ENCODE measurements around the gene DPP4.

DPP4 gene

DNA sequence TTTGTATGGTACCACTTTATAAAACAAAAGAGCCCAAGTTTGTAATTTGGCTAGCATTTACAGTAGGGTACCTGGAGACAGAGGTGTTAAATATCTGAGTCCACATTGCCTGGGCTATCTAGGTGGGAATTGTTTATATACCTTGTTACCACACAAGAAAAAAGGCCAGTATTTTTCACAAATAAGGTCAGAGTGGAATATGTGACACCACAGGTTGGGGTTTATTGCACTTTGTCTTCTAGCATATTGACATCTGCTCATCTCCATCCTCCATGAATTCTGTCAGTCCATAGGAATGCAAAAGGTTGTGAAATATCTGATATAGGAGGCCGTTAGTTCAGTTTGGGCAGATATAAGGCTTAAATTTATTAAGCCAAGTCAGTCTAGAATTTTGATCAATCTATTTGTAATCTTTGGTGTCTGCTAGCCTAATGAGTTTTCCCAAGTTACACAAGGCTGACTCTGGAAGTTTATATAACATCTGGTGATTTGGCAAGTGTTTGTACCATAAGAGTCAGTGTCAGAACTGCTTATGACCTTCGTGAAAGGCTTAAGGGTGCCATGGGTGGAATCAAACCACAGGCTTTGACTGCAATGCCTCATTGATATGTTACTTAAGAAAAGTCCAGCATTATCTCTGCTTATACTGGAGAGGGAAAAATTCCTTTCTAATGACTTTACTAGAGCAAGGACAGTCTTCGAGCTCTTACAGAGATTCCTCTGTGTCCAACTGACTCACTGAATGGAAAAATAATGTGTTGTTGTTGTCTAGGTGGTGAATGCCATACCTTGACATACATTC lies 11.3 kb upstream of the DPP4 start:
- no peak for DNase-seq

DNA sequence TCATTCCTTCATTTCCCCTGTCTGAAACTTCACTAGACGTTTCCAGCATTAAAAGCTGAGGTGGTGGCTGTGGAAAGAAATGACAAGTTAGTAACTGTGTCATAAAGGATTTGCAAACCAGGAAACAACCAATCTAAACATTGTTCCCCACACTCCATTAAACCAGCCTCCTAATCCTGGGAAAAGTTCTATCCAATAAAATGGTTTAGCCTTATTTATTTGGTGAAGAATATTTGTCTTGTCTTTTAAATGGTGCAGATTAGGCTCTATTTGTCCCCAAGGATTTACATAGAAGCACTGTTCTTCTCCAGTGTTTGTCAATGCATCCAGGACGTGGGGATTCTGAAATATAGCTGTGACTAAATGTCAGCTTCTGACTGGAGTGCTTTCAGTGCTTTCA lies 10.5 kb upstream of the DPP4 start:
- DNase-seq, result no peak

DNA sequence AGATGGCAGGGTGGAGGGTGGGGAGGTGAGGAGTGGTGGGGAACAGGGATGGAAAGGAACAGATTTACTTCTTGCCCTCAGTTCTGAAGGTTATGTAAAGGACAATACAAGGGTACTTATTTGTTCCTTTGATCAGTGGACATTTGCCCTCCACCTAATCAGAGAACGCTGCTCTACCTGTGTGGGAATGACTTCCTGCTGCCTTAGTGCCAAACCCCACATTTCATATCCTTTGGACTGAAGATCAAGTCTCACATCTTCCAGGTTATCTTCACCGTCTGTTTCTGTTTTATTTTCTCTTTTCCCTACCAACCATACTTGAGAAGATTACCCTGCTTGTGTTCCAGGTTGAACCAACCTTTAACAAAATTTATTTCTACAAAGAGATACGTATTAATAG lies 8.7 kb upstream of the DPP4 start:
- no peak for DNase-seq

DNA sequence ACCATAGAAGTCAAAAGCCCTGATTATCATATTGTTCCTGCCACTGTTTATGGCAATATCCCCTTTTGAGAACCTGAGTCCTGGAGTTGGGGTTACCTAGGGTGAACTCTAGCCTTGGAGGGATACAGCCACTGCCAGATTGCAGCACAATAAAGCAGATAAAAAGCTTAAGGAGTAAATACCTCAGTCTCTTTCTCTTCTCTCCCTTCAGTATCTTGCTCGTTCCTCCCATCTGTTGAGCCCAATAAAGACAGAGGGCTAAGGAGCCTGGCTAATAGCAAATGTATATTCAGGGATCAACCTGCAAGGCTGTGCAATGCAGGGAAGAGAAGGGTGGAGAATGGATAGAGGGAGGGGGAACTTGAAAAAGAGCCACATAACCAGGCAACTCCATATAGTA lies 8.0 kb upstream of the DPP4 start:
- DNase-seq, result no peak

DNA sequence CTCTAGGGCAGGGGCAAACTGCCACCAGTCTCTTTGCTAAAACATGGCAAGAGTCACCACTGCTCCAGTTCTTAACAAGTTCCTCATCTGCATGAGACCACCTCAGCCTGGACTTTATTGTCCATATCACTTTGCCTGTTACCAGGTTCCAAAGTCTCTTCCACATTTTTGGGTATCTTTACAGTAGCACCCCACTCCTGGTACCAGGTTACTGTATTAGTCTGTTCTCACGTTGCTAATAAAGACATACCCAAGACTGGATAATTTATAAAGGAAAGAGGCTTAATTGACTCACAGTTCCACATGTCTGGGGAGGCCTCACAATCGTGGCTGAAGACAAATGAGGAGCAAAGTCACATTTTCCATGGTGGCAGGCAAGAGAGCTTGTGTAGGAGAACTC lies 5.5 kb upstream of the DPP4 start:
- no peak for DNase-seq

DNA sequence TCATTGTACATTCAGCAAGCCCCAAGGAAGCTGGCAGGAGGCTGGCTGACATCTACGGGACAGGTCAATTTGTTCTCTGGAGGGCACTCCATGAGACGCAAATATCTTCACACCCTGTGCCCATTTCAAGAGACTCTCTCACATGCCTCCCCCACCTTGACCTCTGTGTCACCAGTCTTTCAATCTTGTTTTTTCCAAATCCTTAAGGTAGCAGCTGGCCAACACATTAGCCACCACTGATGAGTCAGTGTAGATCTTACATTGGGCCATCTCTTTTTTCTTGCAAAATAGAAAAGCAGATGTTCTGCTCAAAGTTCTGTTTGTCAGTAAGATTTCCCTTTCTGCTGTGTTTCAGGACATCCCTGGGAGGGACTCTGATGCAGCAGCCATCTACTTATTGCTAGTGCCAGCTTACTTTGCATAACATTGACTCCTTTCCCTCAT lies 1.7 kb upstream of the DPP4 start:
- DNase-seq, result no peak

DNA sequence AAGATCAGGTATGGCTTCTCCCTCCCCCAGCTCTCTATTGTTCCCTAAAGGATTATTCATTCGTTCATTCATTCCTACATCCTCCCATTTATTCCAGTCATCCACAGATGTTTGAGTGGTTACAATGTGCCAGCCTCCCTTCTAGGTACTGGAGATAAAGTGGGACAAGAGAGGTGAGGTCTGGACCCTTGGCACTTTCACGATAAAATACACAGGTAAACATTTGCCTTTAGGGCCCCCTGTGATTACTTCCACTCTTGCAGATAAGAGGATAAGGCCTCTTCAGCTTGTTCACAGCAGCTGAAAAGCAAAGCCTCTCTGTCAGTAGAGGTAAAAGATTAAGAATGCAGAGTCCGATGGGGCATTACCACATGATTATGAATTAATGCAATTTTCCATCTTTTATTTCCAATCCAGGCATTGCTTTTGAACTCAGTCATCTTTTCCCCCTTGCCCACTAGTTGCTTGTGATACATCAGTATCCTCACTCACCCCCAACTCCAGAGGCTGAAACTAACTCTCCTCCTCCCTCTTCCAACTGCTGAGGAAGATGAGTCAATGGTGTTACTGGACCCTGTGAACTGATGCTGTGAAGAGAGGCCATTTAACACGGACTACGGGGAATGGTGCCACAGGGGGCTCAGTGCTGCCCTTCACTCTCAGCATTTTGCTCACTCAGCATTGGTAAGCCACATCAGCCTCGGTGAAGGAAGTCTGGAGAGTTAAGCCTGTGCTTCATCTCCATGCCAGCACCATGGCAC lies 1.1 kb upstream of the DPP4 start:
- no peak for DNase-seq

DNA sequence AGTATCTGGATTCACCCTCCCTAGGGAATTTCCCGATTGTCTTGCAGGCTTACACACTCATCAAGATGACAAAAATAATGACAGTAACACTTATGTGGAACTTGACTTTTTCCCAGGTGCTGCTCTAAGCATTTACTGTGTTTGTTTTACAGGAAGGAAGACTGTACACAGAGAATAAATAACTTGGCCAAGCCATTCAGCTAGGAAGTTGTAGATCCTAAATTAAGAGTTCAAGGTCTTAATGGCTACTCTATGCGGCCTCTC lies 549 bp upstream of the DPP4 start:
- no peak for DNase-seq

DNA sequence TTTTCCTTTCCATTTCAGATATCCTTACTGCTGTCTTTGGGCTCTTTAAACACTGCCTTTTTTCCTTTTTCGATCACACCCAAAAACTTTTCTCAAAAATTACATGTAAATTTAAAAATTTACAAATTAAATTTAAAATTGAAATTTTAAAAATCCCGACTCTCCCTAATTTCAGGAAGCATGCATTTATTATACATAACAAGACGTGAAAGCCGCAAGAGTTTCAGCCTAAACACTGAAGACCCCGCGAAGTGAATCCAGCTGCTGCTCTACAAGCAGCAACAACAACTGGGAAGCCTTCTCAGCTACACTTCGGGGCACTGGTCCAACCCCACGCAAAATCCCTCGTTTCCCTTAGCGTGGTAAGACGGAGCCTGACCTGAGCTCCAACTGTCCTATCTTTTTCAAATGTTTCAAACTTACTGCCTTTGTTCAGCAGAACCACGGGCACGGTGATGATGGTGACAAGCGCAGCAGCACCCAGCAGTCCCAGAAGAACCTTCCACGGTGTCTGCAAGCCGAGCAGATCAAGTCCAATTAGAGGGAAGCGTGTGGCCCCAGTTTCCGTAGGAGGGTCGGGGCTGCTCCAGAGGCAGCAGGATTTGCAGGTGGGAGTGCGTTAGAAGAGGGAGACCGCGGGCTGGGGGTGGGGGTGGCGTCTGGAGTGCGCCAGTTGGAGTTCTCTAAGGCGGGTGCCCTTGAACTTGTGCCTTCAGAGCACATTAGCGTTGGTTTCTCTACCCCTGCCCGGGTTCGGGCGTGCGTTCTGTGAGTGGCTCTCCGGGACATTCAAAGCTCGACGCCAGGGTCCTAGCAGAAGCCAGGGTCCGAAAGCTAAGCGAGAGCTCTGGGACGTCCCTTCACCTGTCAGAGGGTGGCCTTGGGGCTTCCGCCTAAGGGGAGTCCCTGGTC lies 783 bp downstream of the DPP4 start:
- no peak for DNase-seq

DNA sequence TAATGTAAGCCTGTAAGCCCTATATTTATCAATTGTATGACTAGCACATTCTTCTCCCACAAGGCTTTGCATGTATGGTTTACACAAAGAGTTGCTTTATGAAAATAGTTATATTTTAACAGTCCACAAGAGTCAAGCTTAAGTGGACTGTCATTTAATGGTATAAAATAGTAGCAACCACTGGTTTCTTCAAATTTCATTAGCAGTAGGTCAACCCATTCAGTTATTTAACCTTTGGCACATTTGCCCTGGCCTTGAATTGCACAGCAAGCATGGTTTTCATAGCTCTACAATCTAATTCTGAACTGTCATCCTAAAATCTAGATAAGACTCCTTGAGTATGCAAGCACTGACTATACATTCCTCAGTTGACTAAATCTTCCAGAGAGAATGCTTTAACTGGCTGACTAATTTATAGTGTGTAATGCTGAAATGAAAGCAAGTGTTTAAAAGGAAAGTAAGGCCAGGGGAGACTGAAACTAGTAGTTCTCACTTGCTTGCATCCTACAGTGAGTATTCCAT lies 1.8 kb downstream of the DPP4 start:
- no peak for DNase-seq

DNA sequence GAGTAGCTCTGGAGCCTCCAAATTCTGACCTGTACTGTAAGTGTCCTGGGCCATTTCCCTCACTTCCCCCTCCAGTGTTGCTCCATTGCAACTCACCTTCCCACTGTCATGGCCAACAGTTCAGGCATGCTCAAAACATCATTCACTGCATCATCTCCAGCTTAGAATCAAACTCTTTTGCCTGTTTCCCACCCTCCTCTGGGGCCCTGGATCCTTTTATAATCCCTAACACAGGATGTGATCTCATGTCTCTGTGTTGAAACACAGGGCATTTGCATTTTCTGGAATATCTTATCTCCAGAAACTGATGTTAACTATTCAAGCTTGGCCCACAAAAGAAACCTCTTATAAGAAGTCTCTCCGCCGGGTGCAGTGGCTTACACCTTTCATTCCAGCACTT lies 3.0 kb downstream of the DPP4 start:
- DNase-seq, result no peak

DNA sequence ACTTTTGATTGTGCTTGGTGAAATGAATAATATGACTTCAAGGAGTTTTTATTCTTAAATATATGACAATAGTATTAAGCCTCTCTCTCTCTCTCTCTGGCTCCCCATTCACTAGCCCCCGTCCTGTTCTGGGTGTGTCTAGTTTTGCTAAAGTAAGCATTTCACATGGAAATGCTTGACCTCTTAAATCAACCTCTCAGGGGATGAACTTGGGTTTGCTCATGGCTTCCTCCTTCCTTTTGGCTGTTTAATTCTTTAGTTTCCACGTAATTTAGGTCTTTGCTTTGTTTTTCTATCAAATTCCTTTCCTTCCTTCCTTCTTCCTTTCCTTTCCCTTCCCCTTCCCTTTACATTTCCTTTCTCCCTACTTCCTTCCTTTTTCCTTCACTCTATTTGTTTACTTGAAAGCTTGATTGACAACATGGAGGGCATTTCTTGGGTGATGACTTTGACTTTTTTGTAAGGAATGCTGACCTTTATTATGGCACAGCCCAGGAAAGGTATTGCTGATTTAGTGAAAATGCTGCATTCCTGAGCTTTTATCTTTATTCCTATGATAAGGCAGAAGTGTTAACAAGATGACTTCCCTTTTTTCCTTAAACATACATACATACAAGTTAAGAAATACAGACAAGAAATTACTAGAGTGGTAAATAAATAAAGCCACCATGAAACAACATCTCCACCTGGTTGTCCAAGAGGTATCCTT lies 3.6 kb downstream of the DPP4 start:
- DNase-seq, result no peak

DNA sequence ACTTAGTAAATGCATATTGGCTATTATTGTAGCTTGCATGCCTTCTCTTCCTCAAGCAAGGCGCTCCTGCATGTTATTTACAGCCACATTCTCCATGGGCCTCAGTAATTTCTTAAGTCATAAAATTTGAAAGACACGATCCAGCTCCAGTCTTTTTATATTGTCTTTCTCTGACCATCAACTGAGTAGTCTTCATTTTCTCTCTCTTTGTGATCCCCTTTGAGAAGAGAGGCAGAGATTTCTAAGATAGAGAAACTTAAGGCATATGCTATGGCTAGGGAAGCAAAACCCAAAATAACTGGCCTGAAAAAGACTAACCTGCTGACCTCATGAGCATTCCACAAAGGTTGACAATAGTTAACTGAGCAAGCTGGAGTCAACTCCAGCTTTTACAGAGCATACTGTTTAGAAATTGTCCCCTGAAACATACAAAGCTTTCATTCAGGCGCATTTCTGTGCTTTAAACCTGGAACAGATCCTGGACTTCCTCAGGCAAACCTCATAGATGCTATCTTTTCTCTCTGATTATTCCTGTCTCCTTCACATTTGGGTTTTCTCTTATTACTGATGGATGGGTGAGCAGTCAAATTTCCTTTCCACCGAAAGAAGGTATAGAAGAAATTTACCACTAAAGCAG lies 4.6 kb downstream of the DPP4 start:
- no peak for DNase-seq

DNA sequence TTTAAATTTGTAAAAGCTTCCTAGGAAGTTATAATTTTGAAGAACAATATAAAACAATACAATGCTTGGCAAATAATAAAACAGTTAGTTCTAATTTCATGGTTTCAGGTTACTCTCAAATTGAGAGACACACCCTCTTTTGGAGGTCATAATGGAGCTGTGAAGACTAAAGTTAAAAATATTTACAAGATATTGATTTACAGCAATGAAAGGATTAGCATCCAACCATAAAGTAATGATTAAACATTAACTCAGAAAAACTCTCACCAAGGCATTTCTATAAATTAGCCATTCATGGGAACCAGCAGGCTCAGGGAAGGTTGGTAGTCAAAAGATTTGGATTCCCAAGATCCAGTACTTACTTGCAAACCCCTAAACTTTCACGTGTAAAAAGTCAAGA lies 6.4 kb downstream of the DPP4 start:
- no peak for DNase-seq

DNA sequence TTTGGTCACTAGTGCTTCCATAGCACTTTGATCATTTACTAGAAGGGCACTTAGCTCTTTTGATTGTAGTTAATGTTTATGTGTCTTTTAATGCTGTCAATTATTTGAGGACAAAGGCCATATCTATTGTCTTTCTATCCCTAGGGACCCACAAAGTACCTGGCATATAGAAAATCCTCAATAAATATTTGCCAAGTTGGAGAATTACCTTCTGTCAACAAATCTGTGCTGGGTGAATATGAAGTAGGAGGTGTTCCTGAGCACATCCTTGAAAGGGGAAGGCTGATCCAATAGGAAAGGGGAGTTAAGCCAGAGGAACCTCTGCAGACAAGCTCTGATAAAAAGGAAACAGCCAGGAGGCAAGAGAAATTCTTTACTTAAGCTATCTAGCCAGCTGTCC lies 8.2 kb downstream of the DPP4 start:
- no peak for DNase-seq

DNA sequence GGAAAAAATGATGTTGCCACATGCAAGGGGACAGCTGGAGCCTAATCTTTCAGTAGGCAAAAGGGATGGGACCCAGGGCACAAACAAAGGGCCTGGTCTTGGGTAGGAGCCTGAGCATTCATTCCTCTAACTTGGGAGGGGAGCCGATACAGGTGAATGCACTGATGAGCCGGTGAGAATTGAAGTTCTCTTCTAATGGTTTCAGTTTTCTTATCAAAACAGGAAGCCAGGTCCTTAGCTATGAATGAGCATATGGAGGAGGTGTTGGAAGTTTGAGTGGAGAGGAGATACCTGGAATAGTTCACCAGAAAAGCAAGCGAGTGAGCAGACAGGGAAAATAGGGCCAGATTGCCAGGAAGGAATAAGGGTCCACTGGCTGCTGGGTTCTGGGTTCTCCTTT lies 10.1 kb downstream of the DPP4 start:
- DNase-seq, result no peak

DNA sequence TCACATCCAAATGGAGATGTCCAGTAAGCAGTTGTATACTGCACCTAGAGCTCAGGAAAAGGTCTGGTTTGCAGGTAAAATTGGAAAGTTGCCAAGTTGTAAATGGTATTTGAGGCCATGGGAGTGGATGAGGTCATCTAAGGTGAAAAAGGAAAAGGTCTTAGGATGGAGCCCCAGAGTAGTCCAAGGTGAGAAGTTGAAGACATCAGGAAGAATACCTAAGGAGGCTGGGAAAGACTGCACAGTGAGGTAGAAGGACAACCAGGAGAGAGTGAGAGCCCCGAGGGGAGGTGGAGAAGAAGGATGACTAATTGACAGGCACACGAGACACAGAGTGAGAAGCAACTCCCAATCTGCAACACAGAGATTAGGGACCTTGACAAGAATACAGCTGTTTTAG lies 10.7 kb downstream of the DPP4 start:
- DNase-seq, result no peak

DNA sequence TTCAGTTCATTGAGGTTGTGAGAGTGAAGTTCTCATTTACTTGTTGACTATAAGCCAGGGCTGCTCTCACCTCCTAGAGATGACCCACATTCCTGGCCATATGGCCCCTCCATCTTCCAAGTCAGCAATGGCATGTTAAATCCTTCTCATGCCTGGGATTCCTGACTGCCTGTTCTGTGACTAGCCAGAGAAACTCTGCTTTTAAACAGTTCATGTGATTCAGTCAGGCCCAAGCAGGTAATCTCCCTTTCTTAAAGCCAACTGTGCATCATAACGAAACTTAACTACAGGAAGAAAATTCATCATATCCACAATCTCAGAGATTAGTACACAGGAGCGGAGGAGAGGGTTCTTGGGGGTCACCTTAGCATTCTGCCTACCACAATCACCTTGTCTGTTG lies 11.5 kb downstream of the DPP4 start:
- no peak for DNase-seq

DNA sequence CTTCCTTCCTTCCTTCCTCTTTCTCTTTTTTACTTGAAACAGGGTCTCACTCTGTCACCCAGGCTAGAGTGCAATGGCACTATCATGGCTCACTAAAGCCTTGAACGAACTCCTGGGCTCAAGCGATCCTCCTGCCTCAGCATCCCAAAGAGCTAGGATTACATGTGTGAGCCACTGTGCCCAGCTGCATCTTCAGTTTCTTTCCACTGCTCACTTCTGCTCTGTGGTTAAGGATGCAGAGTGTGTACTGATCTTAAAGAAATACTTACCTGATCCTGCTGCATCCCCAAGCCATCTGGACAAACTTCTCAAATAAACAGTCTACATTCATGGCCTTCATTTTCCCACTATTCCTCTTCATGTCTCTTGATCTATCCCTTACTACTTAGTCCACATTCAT lies 13.0 kb downstream of the DPP4 start:
- DNase-seq, result no peak

DNA sequence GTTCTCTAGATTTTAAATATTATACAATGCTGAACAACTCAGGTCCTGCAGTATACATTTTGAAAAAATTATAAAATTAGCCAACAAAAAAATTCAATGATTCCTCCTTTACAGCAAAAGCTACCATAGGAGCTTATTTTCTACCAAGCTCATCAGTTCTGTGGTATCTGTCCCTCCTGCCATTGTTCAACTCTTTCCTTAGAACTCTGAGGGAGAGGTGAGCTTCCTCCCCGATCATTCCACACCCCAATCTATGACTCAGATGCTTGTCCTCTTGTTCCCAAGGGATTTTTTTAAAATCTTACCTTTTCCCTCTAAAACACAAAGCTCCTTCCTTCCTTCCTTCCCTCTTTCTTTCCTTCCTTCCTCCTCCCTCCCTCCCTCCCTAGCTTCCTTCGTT lies 13.5 kb downstream of the DPP4 start:
- no peak for DNase-seq

DNA sequence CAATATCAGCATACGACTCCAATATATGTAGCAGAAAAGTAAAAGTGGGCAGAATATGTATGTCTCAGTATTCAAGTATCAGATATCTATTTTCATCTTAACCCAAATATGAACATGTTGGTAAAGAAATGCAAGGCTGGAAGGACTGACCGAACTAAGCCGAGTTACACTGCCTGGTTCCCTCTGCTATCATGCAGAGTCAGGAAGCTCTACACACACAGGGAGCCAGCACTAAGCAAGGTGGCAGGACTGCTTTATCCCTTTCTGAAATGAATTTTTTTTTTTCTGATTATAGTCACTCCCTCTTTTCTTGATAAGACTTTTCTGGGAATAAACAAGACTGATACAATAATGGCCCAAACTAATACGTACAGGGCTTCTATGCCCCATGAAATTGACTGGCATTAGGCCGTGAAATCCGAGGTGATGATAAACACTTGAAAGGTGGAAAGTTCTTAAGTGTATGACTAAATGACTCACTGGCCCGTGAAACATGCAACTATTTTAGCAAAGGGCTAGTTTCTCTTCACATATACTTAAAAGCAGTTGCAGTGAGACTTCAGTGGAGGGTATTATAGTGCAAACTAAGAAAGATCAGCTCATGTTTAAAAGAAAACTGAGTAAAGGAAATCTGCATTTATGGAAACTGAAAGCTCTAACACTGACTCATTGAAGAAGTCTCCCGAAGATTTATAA lies 14.9 kb downstream of the DPP4 start:
- DNase-seq, result no peak

DNA sequence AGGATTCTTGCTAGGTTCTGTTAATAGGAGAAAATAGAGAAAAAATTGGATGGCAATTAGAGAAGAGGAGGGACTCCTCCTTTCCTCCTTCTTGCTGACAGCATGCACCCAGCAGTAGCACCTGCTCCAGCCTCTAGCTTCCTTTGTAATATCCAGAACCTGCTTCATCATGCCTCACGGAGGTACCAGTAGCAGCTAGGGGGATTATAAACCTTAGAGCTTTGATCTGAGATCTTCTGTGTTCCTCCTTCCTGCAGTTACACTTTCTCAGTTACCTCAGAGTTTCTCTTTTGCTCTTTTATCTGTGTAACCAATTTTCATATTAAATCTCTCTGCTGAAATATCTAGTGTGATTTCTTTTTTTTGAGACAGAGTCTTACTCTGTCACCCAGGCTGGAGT lies 16.6 kb downstream of the DPP4 start:
- DNase-seq, result no peak
